Measurements from ENCODE around the gene RACK1. TPM values are rescaled to one million over a fixed set of nuclear protein-coding genes. Genes with fewer than 3 reads are reported as not detected.
"Not testable (repeated sequence)": the region's sequence is repeated elsewhere in the genome, so short reads cannot be mapped to it uniquely, and the experiment has no call there.

Gene RACK1
- total and polyA plus RNA-seq, 4 experiments from 2014 or later = 1,956 to 2,145 (median 2,033) TPM

GRCh38 chr5:181282415-181282814 lies 38.7 kb upstream of the RACK1 start:
- intact Hi-C loops (cut with micrococcal nuclease); H3K4me1 ChIP-seq (ENCODE audit: insufficient read depth, low read length); H3K4me3 ChIP-seq (ENCODE audit: low read length in 2 of 2); H3K4me1 Mint-ChIP-seq; H3K4me3 Mint-ChIP-seq; H3K27ac ChIP-seq (ENCODE audit: low read depth, low read length); CTCF ChIA-PET (ENCODE audit: partially characterized antibody); POLR2A ChIA-PET (ENCODE audit: partially characterized antibody); H3K36me3 ChIP-seq (ENCODE audit: insufficient read depth, low read length); H3K9me3 ChIP-seq (ENCODE audit: control insufficient read depth in 1 of 2, low read length in 2 of 2); H3K27me3 ChIP-seq (ENCODE audit: insufficient read depth, low read length); H3K27me3 Mint-ChIP-seq; H3K27ac Mint-ChIP-seq; H3K9me3 Mint-ChIP-seq; DNase-seq; H3K36me3 Mint-ChIP-seq: not testable (repeated sequence)

- Histone ChIP-seq H3K27me3 (ENCODE audit: insufficient read depth, low read length) (no peaks in the 10 kb centered on the region), H3K36me3 (ENCODE audit: insufficient read depth, low read length) (no peaks in the 10 kb centered on the region), H3K4me1 (ENCODE audit: insufficient read depth, low read length) (no peaks in the 10 kb centered on the region), H3K4me3 (ENCODE audit: low read length in 2 of 2) (no peak overlapping the region), H3K27ac (ENCODE audit: low read depth, low read length) (no peak overlapping the region), H3K9me3 (ENCODE audit: control insufficient read depth in 1 of 2, low read length in 2 of 2) (no peaks in the 10 kb centered on the region)
- no peak for DNase-seq
- POLR2A ChIA-PET (ENCODE audit: partially characterized antibody) = no interaction called here
- Mint-ChIP-seq H3K9me3 (no peaks in the 10 kb centered on the region), H3K27me3 (peaks cover 0 to 1% of the 10 kb centered on the region in 2 donors), H3K4me1 (peaks cover 0 to 1% (median under 1%) of the 10 kb centered on the region in 4 donors), H3K27ac (no peak overlapping the region), H3K4me3 (no peak overlapping the region), H3K36me3 (no peaks in the 10 kb centered on the region)
- intact Hi-C loops (cut with micrococcal nuclease) = no loop called here
- CTCF ChIA-PET (ENCODE audit: partially characterized antibody) = no interaction called here
Observed at GRCh38 chr5:181281984-181282316, 38.2 kb upstream of the RACK1 start.

DNA sequence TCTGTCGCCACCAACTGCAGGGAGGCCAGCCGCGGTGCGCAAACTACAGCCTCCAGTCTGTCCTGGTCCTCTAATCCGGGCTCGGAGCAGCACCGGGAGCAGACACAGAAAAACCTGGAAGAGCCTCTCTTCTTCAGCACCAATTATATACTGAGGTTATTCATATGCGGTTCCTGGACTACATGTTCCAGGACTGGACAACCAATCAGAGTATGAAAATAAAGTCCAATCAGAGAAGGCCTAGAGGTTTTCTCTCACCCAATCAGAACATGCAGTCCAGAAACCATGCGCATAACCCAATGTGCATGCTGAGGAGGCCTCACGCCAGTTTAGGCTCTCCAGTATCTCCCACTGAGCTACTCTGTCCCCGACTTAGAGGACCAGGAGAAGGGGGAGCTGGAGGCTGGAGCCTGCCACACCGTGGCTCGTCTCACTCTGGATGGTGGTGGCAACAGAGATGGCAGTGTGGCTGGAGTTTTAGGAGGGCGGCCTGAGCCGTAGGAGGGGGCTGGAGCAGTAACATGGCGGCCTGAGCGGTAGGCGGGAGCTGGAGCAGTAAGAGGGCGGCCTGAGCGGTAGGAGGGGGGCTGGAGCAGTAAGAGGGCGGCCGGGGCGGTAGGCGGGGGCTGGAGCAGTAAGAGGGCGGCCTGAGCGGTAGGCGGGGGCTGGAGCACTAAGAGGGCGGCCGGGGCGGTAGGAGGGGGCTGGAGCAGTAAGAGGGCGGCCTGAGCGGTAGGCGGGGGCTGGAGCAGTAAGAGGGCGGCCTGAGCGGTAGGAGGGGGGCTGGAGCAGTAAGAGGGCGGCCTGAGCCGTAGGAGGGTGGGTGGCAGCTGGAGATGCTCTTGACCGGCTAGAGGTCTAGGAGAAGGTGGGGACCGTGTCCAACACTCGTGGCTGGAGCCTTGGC lies 37.6 kb upstream of the RACK1 start:
- ChIA-PET CTCF (ENCODE audit: partially characterized antibody) (no interaction called here), POLR2A (ENCODE audit: partially characterized antibody) (no interaction called here)
- Mint-ChIP-seq H3K36me3 (no peaks in the 10 kb centered on the region), H3K9me3 (no peaks in the 10 kb centered on the region), H3K4me3 (no peak overlapping the region), H3K27ac (no peak overlapping the region), H3K27me3 (peaks cover 0 to 1% of the 10 kb centered on the region in 2 donors), H3K4me1 (peaks cover 0 to 1% (median under 1%) of the 10 kb centered on the region in 4 donors)
- DNase-seq = no peak
- Histone ChIP-seq H3K9me3 (ENCODE audit: control insufficient read depth in 1 of 2, low read length in 2 of 2) (no peaks in the 10 kb centered on the region), H3K27ac (ENCODE audit: low read depth, low read length) (no peak overlapping the region), H3K4me3 (ENCODE audit: low read length in 2 of 2) (no peak overlapping the region), H3K36me3 (ENCODE audit: insufficient read depth, low read length) (no peaks in the 10 kb centered on the region), H3K27me3 (ENCODE audit: insufficient read depth, low read length) (no peaks in the 10 kb centered on the region), H3K4me1 (ENCODE audit: insufficient read depth, low read length) (no peaks in the 10 kb centered on the region)
- intact Hi-C loops (cut with micrococcal nuclease) = no loop called here

GRCh38 chr5:181280251-181280762 lies 36.6 kb upstream of the RACK1 start:
- no peak overlapping the region for H3K27ac Mint-ChIP-seq
- Histone ChIP-seq H3K9me3 (ENCODE audit: control insufficient read depth in 1 of 2, low read length in 2 of 2) (no peaks in the 10 kb centered on the region), H3K27me3 (ENCODE audit: insufficient read depth, low read length) (no peaks in the 10 kb centered on the region), H3K27ac (ENCODE audit: low read depth, low read length) (no peak overlapping the region), H3K4me3 (ENCODE audit: low read length in 2 of 2) (no peak overlapping the region), H3K36me3 (ENCODE audit: insufficient read depth, low read length) (no peaks in the 10 kb centered on the region), H3K4me1 (ENCODE audit: insufficient read depth, low read length) (no peaks in the 10 kb centered on the region)
- no peak for DNase-seq
- no peaks in the 10 kb centered on the region for H3K36me3 Mint-ChIP-seq
- ChIA-PET POLR2A (ENCODE audit: partially characterized antibody) (no interaction called here), CTCF (ENCODE audit: partially characterized antibody) (no interaction called here)
- H3K9me3 Mint-ChIP-seq = no peaks in the 10 kb centered on the region
- no peak overlapping the region for H3K4me3 Mint-ChIP-seq
- H3K27me3 Mint-ChIP-seq = peaks cover 0 to 1% of the 10 kb centered on the region in 2 donors
- intact Hi-C loops (cut with micrococcal nuclease) = no loop called here
- H3K4me1 Mint-ChIP-seq = peaks cover 0 to 1% (median under 1%) of the 10 kb centered on the region in 4 donors

GRCh38 chr5:181273433-181273744 lies 29.7 kb upstream of the RACK1 start:
- H3K36me3 ChIP-seq (ENCODE audit: insufficient read depth, low read length); H3K4me1 Mint-ChIP-seq; H3K27ac ChIP-seq (ENCODE audit: low read depth, low read length); CTCF ChIA-PET (ENCODE audit: partially characterized antibody); H3K27ac Mint-ChIP-seq; H3K4me1 ChIP-seq (ENCODE audit: insufficient read depth, low read length); POLR2A ChIA-PET (ENCODE audit: partially characterized antibody); H3K4me3 Mint-ChIP-seq; H3K27me3 ChIP-seq (ENCODE audit: insufficient read depth, low read length); H3K9me3 Mint-ChIP-seq; DNase-seq; H3K27me3 Mint-ChIP-seq; H3K36me3 Mint-ChIP-seq; H3K4me3 ChIP-seq (ENCODE audit: low read length in 2 of 2); H3K9me3 ChIP-seq (ENCODE audit: control insufficient read depth in 1 of 2, low read length in 2 of 2); intact Hi-C loops (cut with micrococcal nuclease): not testable (repeated sequence)

GRCh38 chr5:181271081-181271480 lies 27.4 kb upstream of the RACK1 start:
- Mint-ChIP-seq H3K36me3 (no peaks in the 10 kb centered on the region), H3K4me3 (no peak overlapping the region)
- CTCF ChIA-PET (ENCODE audit: partially characterized antibody) = interaction anchor here (1.0 kb wide), 1 partner anchor 10 kb away, joined by 3 read pairs; the partner anchor contains the start of gene TRIM52

DNA sequence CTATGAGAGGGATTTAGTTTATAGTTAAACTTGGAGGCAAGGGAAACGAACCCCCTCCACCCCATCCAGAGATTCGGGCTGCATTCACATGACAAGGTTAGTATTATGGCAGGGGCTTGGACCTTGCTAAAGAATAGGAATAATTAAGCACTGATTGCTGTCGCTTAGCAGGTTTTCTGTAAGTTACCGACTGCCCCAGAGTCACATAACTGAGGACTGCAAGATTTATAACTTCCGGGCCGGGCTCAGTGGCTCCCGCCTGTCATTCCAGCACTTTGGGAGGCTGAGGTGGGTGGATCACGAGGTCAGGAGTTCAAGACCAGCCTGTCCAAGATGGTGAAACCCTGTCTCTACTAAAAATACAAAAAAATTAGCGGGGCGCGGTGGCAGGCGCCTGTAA lies 24.2 kb upstream of the RACK1 start:
- intact Hi-C loops (cut with micrococcal nuclease); H3K27ac Mint-ChIP-seq; POLR2A ChIA-PET (ENCODE audit: partially characterized antibody); DNase-seq; H3K4me1 Mint-ChIP-seq; H3K9me3 ChIP-seq (ENCODE audit: control insufficient read depth in 1 of 2, low read length in 2 of 2); H3K27me3 Mint-ChIP-seq; H3K9me3 Mint-ChIP-seq; CTCF ChIA-PET (ENCODE audit: partially characterized antibody); H3K36me3 Mint-ChIP-seq; H3K4me1 ChIP-seq (ENCODE audit: insufficient read depth, low read length); H3K27ac ChIP-seq (ENCODE audit: low read depth, low read length); H3K4me3 ChIP-seq (ENCODE audit: low read length in 2 of 2); H3K27me3 ChIP-seq (ENCODE audit: insufficient read depth, low read length); H3K36me3 ChIP-seq (ENCODE audit: insufficient read depth, low read length): not testable (repeated sequence)
- peak overlapping the region in 1 of 8 donors; percentile 20 for H3K4me3 Mint-ChIP-seq

More at GRCh38 chr5:181271081-181271480, 27.4 kb upstream of the RACK1 start:
- no peaks in the 10 kb centered on the region for H3K9me3 Mint-ChIP-seq
- no peak overlapping the region for H3K4me3 ChIP-seq (ENCODE audit: low read length in 2 of 2)
- intact Hi-C loops (cut with micrococcal nuclease) = no loop called here
- no peaks in the 10 kb centered on the region for H3K4me1 ChIP-seq (ENCODE audit: insufficient read depth, low read length)
- H3K36me3 ChIP-seq (ENCODE audit: insufficient read depth, low read length) = no peaks in the 10 kb centered on the region
- no peaks in the 10 kb centered on the region for H3K9me3 ChIP-seq (ENCODE audit: control insufficient read depth in 1 of 2, low read length in 2 of 2)
- H3K27ac Mint-ChIP-seq = no peak overlapping the region
- no peaks in the 10 kb centered on the region for H3K27me3 ChIP-seq (ENCODE audit: insufficient read depth, low read length)
- H3K4me1 Mint-ChIP-seq = no peaks in the 10 kb centered on the region
- no peaks in the 10 kb centered on the region for H3K27me3 Mint-ChIP-seq
- no peak for DNase-seq
- POLR2A ChIA-PET (ENCODE audit: partially characterized antibody) = interaction anchor here (0.5 to 1.1 kb wide), 3 partner anchors 9 to 64 kb away, joined by 3 to 4 read pairs (median 4); no protein-coding TSS in a partner anchor
- no peak overlapping the region for H3K27ac ChIP-seq (ENCODE audit: low read depth, low read length)

Measured in CD4-positive, alpha-beta memory T cell (primary cell).